Mesenchymal stem cell (in vitro differentiated cells and primary cell): ENCODE data around the gene FBXW5.

Source experiments
- DNase-seq: peaks from one replicate; pipeline ENCODE4 v3.0.0-alpha.2; 2013
- H2AFZ ChIP-seq: one replicate; pipeline ENCODE4 v1.6.1; 2013; ENCODE audit warnings: low read depth, mild to moderate bottlenecking, control low read depth, inconsistent platforms, low read length, moderate library complexity
- H2AK5ac ChIP-seq: 2 replicates; pipeline ENCODE4 v1.6.1; 2013; ENCODE audit warnings: low read length, moderate library complexity, mild to moderate bottlenecking, inconsistent platforms; ENCODE audit not compliant: severe bottlenecking
- H2BK120ac ChIP-seq: one replicate; pipeline ENCODE4 v1.6.1; 2013; ENCODE audit warnings: low read depth, mild to moderate bottlenecking, inconsistent platforms, low read length, moderate library complexity
- H2BK12ac ChIP-seq, 2 experiments: one replicate each; pipeline ENCODE4 v1.6.1; 2013; ENCODE audit warnings: inconsistent platforms in 2 of 2, low read length in 2 of 2, mild to moderate bottlenecking in 2 of 2, moderate library complexity in 2 of 2, control low read depth in 1 of 2
- H2BK15ac ChIP-seq: one replicate; pipeline ENCODE4 v1.6.1; 2013; ENCODE audit warnings: mild to moderate bottlenecking, low read depth, inconsistent platforms; ENCODE audit not compliant: poor library complexity, severe bottlenecking
- H2BK5ac ChIP-seq: 2 replicates; pipeline ENCODE4 v1.6.1; 2013; ENCODE audit warnings: low read depth, mild to moderate bottlenecking, low read length, control low read depth, inconsistent platforms; ENCODE audit not compliant: poor library complexity, severe bottlenecking
- H3K14ac ChIP-seq, 2 experiments: one replicate each; pipeline ENCODE4 v1.6.1; 2013; ENCODE audit warnings: inconsistent platforms in 2 of 2, low read length in 2 of 2, control low read depth in 1 of 2, mild to moderate bottlenecking in 1 of 2, moderate library complexity in 1 of 2
- H3K18ac ChIP-seq, 2 experiments: one replicate each; pipeline ENCODE4 v1.6.1; 2013; ENCODE audit warnings: inconsistent platforms in 2 of 2, low read length in 2 of 2, control low read depth in 1 of 2, low read depth in 1 of 2, mild to moderate bottlenecking in 1 of 2
- H3K23ac ChIP-seq, 2 experiments: one replicate each; pipeline ENCODE4 v1.6.1; 2013; ENCODE audit warnings: inconsistent platforms in 2 of 2, low read length in 2 of 2, mild to moderate bottlenecking in 2 of 2, moderate library complexity in 2 of 2, control low read depth in 1 of 2
- H3K27ac ChIP-seq: 2 replicates; pipeline ENCODE4 v1.5.1; 2013; ENCODE audit warnings: mild to moderate bottlenecking, moderate library complexity, low read length, control low read depth, inconsistent platforms; ENCODE audit not compliant: poor library complexity, severe bottlenecking
- H3K27me3 ChIP-seq, 2 experiments: 2 replicates each; pipeline versions ENCODE4 v1.6.1 to v1.7.0; 2013; ENCODE audit warnings: low read length in 2 of 2, mild to moderate bottlenecking in 2 of 2, moderate library complexity in 2 of 2, control low read depth in 1 of 2, inconsistent platforms in 1 of 2; ENCODE audit not compliant: control insufficient read depth in 1 of 2, insufficient read depth in 1 of 2
- H3K36me3 ChIP-seq, 2 experiments: 2 replicates each; pipeline versions ENCODE4 v1.6.1 to v1.7.0; 2013; ENCODE audit warnings: low read length in 2 of 2, control low read depth in 1 of 2, inconsistent platforms in 1 of 2, low read depth in 1 of 2, mild to moderate bottlenecking in 1 of 2; ENCODE audit not compliant: insufficient read depth in 2 of 2, control insufficient read depth in 1 of 2
- H3K4ac ChIP-seq, 2 experiments: one replicate each; pipeline ENCODE4 v1.6.1; 2013; ENCODE audit warnings: inconsistent platforms in 2 of 2, low read length in 2 of 2, mild to moderate bottlenecking in 2 of 2, moderate library complexity in 2 of 2, control low read depth in 1 of 2, low read depth in 1 of 2
- H3K4me1 ChIP-seq: 2 replicates; pipeline ENCODE4 v1.6.1; 2013; ENCODE audit warnings: low read depth, low read length, control low read depth; ENCODE audit not compliant: control insufficient read depth, insufficient read depth
- H3K4me2 ChIP-seq: 2 replicates; pipeline ENCODE4 v1.6.1; 2013; ENCODE audit warnings: low read length, mild to moderate bottlenecking, inconsistent platforms; ENCODE audit not compliant: poor library complexity, severe bottlenecking
- H3K4me3 ChIP-seq, 2 experiments: 2 replicates each; pipeline versions ENCODE4 v1.5.1 to v1.7.0; 2013; ENCODE audit warnings: low read length in 2 of 2, mild to moderate bottlenecking in 2 of 2, control low read depth in 1 of 2, low read depth in 1 of 2; ENCODE audit not compliant: insufficient read depth in 1 of 2
- H3K79me1 ChIP-seq: replicated peaks from 2 replicates; pipeline ENCODE4 v1.6.1; 2013; ENCODE audit warnings: mild to moderate bottlenecking, control low read depth, low read length, inconsistent platforms; ENCODE audit not compliant: poor library complexity, severe bottlenecking
- H3K9ac ChIP-seq: 2 replicates; pipeline ENCODE4 v1.7.0; 2013; ENCODE audit warnings: mild to moderate bottlenecking, low read length, moderate library complexity
- H3K9me3 ChIP-seq: 2 replicates; pipeline ENCODE4 v1.7.0; 2013; ENCODE audit warnings: mild to moderate bottlenecking, low read length; ENCODE audit not compliant: control insufficient read depth
- H4K8ac ChIP-seq: one replicate; pipeline ENCODE4 v1.6.1; 2013; ENCODE audit warnings: inconsistent platforms, mild to moderate bottlenecking, low read length, moderate library complexity
- H4K91ac ChIP-seq: one replicate; pipeline ENCODE4 v1.6.1; 2013; ENCODE audit warnings: mild to moderate bottlenecking, low read length, inconsistent platforms
- WGBS: methylation state at CpG from one replicate; pipeline ENCODE4 v1.1.7; 2013; ENCODE audit warnings: mixed read lengths; 5-methylcytosine and 5-hydroxymethylcytosine counted together

FBXW5 gene

DNA sequence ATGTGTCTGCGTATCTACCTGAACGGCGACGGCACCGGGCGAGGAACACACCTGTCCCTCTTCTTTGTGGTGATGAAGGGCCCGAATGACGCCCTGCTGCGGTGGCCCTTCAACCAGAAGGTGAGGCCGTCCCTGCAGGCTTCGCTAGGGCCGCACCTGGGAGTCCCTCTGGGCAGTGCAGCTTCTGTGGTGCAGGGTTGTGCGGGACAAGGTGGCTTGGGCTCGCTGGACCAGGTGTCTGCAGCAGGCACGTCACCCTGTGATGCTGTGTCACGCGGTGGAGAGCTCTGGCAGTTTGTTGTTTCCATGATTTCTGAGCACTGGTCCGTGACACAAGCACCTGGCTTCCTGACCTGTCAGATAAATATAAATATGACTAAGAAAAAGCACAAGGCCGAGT, 20.7 kb downstream of the FBXW5 start:
- H3K27me3 ChIP-seq: no peaks in the 10 kb centered on the region
- peaks cover 8% of the 10 kb centered on the region for H3K4me1 ChIP-seq
- H3K9ac ChIP-seq: no peak overlapping the region
- H3K18ac ChIP-seq: no peak overlapping the region
- WGBS: 98% methylated on average over 19 of the region's 19 CpGs
- no peak overlapping the region for H3K23ac ChIP-seq
- no peak overlapping the region for H3K27ac ChIP-seq
- no peaks in the 10 kb centered on the region for H3K9me3 ChIP-seq
- no peak overlapping the region for H2AFZ ChIP-seq
- no peak overlapping the region for H4K8ac ChIP-seq
- H3K4me3 ChIP-seq: no peak overlapping the region
- H3K14ac ChIP-seq: no peak overlapping the region
- no peak overlapping the region for H2BK120ac ChIP-seq
- H3K36me3 ChIP-seq: peaks cover 41 to 76% of the 10 kb centered on the region in 2 experiments
- peaks cover 21% of the 10 kb centered on the region for H3K79me1 ChIP-seq
- no peak overlapping the region for H2BK15ac ChIP-seq
- no peak overlapping the region for H3K4ac ChIP-seq
- H2AK5ac ChIP-seq: no peak overlapping the region
- H2BK5ac ChIP-seq: no peak overlapping the region
- H4K91ac ChIP-seq: no peak overlapping the region
- H2BK12ac ChIP-seq: no peak overlapping the region
- no peak overlapping the region for H3K4me2 ChIP-seq
- no peak for DNase-seq

DNA sequence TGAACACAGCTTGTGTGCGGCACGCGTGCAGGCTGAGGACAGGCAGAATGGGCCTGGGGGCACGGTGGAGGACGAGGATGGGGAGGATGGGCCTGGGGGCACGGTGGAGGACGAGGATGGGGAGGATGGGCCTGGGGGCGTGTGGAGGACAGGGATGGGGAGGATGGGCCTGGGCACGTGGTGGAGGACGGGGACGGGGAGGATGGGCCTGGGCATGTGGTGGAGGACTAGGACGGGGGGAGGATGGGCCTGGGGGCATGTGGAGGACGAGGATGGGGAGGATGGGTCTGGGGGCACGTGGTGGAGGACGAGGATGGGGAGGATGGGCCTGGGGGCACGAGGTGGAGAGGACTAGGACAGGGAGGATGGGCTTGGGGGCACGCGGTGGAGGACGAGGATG, 22.0 kb downstream of the FBXW5 start:
- DNase-seq: no peak
- WGBS: 96% methylated on average over 19 of the region's 19 CpGs
- Histone ChIP-seq H3K79me1 (peaks cover 25% of the 10 kb centered on the region), H3K9me3 (no peaks in the 10 kb centered on the region), H2BK5ac (no peak overlapping the region), H3K14ac (no peak overlapping the region), H2BK15ac (no peak overlapping the region), H3K4me1 (peaks cover 7% of the 10 kb centered on the region), H3K27ac (no peak overlapping the region), H2BK120ac (no peak overlapping the region), H3K36me3 (peaks cover 45 to 75% of the 10 kb centered on the region in 2 experiments), H3K23ac (no peak overlapping the region), H2AFZ (no peak overlapping the region), H4K91ac (no peak overlapping the region), H3K4ac (no peak overlapping the region), H3K27me3 (no peaks in the 10 kb centered on the region), H3K9ac (no peak overlapping the region), H2AK5ac (no peak overlapping the region), H3K4me2 (no peak overlapping the region), H3K4me3 (no peak overlapping the region), H3K18ac (no peak overlapping the region), H4K8ac (no peak overlapping the region), H2BK12ac (no peak overlapping the region)

DNA sequence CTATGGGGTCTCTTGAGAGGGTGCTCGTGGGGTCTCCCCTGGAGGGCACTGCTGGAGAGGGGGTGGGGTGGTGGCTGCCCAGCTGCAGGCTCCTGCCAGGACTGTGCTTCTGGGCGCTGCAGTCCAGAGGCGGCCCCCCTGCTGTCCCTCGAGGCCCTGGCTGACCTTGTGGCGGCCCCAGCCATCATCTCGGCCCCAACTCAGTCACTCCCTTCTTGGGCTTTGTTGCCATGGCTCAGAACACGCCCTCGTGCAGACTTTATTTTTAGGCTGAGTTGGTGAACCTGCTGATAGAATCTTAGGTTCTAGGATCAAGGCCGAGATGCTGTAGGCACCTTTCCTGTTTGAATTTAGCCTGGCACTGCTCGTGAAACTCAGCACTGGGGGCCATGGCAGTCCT, 22.8 kb downstream of the FBXW5 start:
- H2AFZ ChIP-seq: no peak overlapping the region
- no peak overlapping the region for H3K4ac ChIP-seq
- no peaks in the 10 kb centered on the region for H3K9me3 ChIP-seq
- H3K9ac ChIP-seq: no peak overlapping the region
- no peak overlapping the region for H2BK120ac ChIP-seq
- H3K4me1 ChIP-seq: peaks cover 5% of the 10 kb centered on the region
- no peak overlapping the region for H3K18ac ChIP-seq
- H3K27me3 ChIP-seq: no peaks in the 10 kb centered on the region
- no peak overlapping the region for H3K4me2 ChIP-seq
- H2BK5ac ChIP-seq: no peak overlapping the region
- peaks cover 50 to 75% of the 10 kb centered on the region in 2 experiments for H3K36me3 ChIP-seq
- peaks cover 30% of the 10 kb centered on the region for H3K79me1 ChIP-seq
- DNase-seq: no peak
- no peak overlapping the region for H4K91ac ChIP-seq
- 96% methylated on average over 10 of the region's 10 CpGs for WGBS
- H3K4me3 ChIP-seq: no peak overlapping the region
- H4K8ac ChIP-seq: no peak overlapping the region
- H2BK15ac ChIP-seq: no peak overlapping the region
- H2BK12ac ChIP-seq: no peak overlapping the region
- H2AK5ac ChIP-seq: no peak overlapping the region
- no peak overlapping the region for H3K27ac ChIP-seq
- H3K14ac ChIP-seq: no peak overlapping the region
- no peak overlapping the region for H3K23ac ChIP-seq

DNA sequence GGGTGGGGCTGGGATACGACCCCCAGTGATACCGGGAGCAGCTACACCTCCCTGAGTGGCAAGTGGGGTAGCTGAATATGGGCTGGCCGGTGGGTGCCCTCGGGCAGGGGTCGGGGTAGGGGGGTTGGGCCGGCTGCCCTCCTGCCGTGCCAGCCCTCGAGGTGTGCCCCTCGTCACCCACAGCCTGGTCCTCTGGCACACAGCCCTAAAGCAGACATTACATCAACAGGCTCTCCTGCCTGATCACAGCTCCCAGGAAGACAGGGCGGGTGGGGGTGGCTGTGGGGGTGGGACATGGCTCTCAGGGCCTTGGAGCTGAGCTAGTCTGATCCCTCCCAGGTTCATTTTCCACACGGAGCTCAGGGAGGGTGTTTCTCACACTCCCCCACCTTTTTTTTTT, 23.2 kb downstream of the FBXW5 start:
- Histone ChIP-seq H3K4me2 (no peak overlapping the region), H3K23ac (no peak overlapping the region), H3K79me1 (peaks cover 33% of the 10 kb centered on the region), H4K8ac (no peak overlapping the region), H3K27ac (no peak overlapping the region), H2AK5ac (no peak overlapping the region), H4K91ac (no peak overlapping the region), H3K4me1 (peaks cover 5% of the 10 kb centered on the region), H3K18ac (no peak overlapping the region), H3K9ac (no peak overlapping the region), H3K27me3 (no peaks in the 10 kb centered on the region), H3K14ac (no peak overlapping the region), H2BK120ac (no peak overlapping the region), H2AFZ (no peak overlapping the region), H2BK15ac (no peak overlapping the region), H3K4ac (no peak overlapping the region), H2BK12ac (no peak overlapping the region), H3K36me3 (peaks cover 49 to 75% of the 10 kb centered on the region in 2 experiments), H3K4me3 (no peak overlapping the region), H2BK5ac (no peak overlapping the region), H3K9me3 (no peaks in the 10 kb centered on the region)
- WGBS: 95% methylated on average over 6 of the region's 11 CpGs
- DNase-seq: no peak
